OCI-LY7 (cell line): ENCODE results near the gene COBL.

Experiments used
- EZH2phosphoT487 ChIP-seq: fragments of 200-600 bp; sonication (generic); IDR thresholded peaks from 2 replicates; pipeline ENCODE4 v1.6.1; 2018; ENCODE audit warnings: low read depth, borderline replicate concordance, mild to moderate bottlenecking, mixed run types, antibody characterized with exemption, low read length, moderate library complexity, mixed read lengths
- TF ChIP-seq, protein P1 (sequence below): fragments of 200-600 bp; sonication (generic); conservative IDR thresholded peaks from 2 replicates; pipeline ENCODE4 v1.5.1; 2014; ENCODE audit warnings: mild to moderate bottlenecking, antibody characterized with exemption, low read length, moderate library complexity, mixed read lengths

DNA sequence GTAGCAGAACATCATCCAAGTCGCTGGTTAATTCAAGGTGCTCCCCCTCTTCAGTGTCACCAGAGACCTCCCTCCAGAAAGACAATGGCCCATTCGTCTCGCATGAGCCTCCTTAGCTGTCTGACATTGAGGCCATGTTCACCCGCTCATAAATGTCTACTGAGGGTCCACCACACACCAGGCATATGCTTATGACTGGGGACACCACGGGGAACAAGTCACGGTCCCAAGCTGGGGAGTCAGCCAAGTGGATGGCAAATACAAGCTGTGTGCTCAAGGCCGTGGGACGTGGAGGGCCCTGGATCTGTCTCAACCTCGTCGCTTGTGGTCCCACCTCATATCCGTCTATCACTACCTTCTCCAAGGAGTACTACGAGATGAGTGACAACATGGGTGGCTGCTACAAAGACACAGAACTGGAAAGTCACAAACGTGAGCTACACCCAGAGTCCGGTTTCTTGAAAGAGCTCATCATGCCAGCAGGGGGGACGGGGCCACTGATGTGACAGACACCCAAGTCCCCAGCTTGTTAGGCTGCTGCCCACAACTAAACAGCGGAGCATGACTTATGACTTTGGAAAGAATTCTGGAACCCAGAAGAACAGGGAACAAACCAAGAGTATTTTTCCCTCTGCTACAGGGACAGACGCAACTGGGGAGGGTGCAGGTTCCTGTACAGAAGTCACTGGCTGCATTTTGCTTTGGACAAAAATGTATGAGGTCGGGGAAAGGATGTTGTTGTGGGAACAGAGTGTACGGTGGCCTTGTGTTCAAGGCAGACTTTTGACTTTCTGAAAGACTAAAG, 189.6 kb downstream of the COBL start:
- TF ChIP-seq, protein P1, sequence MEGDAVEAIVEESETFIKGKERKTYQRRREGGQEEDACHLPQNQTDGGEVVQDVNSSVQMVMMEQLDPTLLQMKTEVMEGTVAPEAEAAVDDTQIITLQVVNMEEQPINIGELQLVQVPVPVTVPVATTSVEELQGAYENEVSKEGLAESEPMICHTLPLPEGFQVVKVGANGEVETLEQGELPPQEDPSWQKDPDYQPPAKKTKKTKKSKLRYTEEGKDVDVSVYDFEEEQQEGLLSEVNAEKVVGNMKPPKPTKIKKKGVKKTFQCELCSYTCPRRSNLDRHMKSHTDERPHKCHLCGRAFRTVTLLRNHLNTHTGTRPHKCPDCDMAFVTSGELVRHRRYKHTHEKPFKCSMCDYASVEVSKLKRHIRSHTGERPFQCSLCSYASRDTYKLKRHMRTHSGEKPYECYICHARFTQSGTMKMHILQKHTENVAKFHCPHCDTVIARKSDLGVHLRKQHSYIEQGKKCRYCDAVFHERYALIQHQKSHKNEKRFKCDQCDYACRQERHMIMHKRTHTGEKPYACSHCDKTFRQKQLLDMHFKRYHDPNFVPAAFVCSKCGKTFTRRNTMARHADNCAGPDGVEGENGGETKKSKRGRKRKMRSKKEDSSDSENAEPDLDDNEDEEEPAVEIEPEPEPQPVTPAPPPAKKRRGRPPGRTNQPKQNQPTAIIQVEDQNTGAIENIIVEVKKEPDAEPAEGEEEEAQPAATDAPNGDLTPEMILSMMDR: no peak
- no peak for TF ChIP-seq EZH2phosphoT487
